SH-SY5Y (cell line): Measurements from ENCODE around the gene LIF.

Experiments
- GATA2 ChIP-seq: IDR thresholded peaks from 2 replicates; pipeline ENCODE4 v1.6.1; 2011; ENCODE audit warnings: mild to moderate bottlenecking, low read depth, low read length
- GATA3 ChIP-seq: IDR thresholded peaks from 2 replicates; pipeline ENCODE4 v1.6.1; 2011; ENCODE audit warnings: low read depth, mild to moderate bottlenecking, low read length, moderate library complexity

GRCh38 chr22:30223303-30223702 is 23.3 kb downstream of the LIF start:
- TF ChIP-seq GATA2 (no peak), GATA3 (no peak)
